Astrocyte of the cerebellum (primary cell): ENCODE results near the gene NPIPA3.
"Not testable (repeated sequence)": the region's sequence is repeated elsewhere in the genome, so short reads cannot be mapped to it uniquely, and the experiment has no call there.

Experiments
- DNase-seq: peaks from one replicate; pipeline ENCODE4 v3.0.0-alpha.2; 2011; ENCODE audit warnings: low read depth
- H3K4me3 ChIP-seq: 2 replicates; pipeline ENCODE4 v1.5.1; 2011; ENCODE audit warnings: mild to moderate bottlenecking, low read depth, low read length, moderate library complexity
- in situ Hi-C: cut with HindIII; loops from 2 replicates; pipeline ENCODE4 v1.10.0; 2017; ENCODE audit warnings: low sequenced_read_pairs

The NPIPA3 gene

GRCh38 chr16:14740832-14741385, 37.7 kb downstream of the NPIPA3 start:
- DNase-seq, H3K4me3 ChIP-seq, in situ Hi-C loops: not testable (repeated sequence)

GRCh38 chr16:14741794-14742193, 38.6 kb downstream of the NPIPA3 start:
- H3K4me3 ChIP-seq, in situ Hi-C loops, DNase-seq: not testable (repeated sequence)

- H3K4me3 ChIP-seq, DNase-seq, in situ Hi-C loops: not testable (repeated sequence)
Measured at GRCh38 chr16:14742273-14743128, 39.3 kb downstream of the NPIPA3 start, which contains the start of gene NPIPA2. TSS of gene NPIPA2 (plus strand) at chr16:14742533. CDS start at chr16:14748066, 5,533 bp downstream.

GRCh38 chr16:14773654-14774053, 70.4 kb downstream of the NPIPA3 start:
- DNase-seq, in situ Hi-C loops, H3K4me3 ChIP-seq: not testable (repeated sequence)

GRCh38 chr16:14775624-14776023, 72.4 kb downstream of the NPIPA3 start:
- in situ Hi-C loops, result not testable (repeated sequence)

More at GRCh38 chr16:14775624-14776023, 72.4 kb downstream of the NPIPA3 start:
- H3K4me3 ChIP-seq, DNase-seq: not testable (repeated sequence)
